SK-N-SH treated with all-trans-retinoic acid at 6 μM for 48 hours (cell line): ENCODE measurements around the gene LRBA.

Experiments used
- ATAC-seq: fragments of 200-7000 bp; cut with Tn5 transposase; 3 replicates; pipeline ENCODE4 v1.9.1; 2020; ENCODE audit warnings: mild to moderate bottlenecking, moderate library complexity
- ARNTL ChIP-seq: fragments of 450-650 bp; formaldehyde crosslinking; IDR thresholded peaks from 2 replicates; pipeline ENCODE4 v1.5.0; 2020; ENCODE audit warnings: low read depth, mild to moderate bottlenecking, moderate library complexity, borderline replicate concordance
- CSDC2 ChIP-seq: fragments of 250-450 bp; sonication (Bioruptor Pico); IDR thresholded peaks from 2 replicates; pipeline ENCODE4 v1.5.0; 2020; ENCODE audit warnings: mild to moderate bottlenecking, moderate library complexity
- ESRRG ChIP-seq: fragments of 250-450 bp; sonication (Bioruptor Pico); IDR thresholded peaks from 2 replicates; pipeline ENCODE4 v1.6.1; 2021; ENCODE audit warnings: mild to moderate bottlenecking
- GLIS3 ChIP-seq: fragments of 250-450 bp; sonication (Bioruptor Pico); IDR thresholded peaks from 2 replicates; pipeline ENCODE4 v1.5.0; 2020; ENCODE audit warnings: mild to moderate bottlenecking, moderate library complexity
- ISL1 ChIP-seq: fragments of 250-450 bp; sonication (Bioruptor Pico); IDR thresholded peaks from 2 replicates; pipeline ENCODE4 v2.1.2; 2022; ENCODE audit warnings: mild to moderate bottlenecking, moderate library complexity
- OSR1 ChIP-seq: fragments of 250-450 bp; sonication (Bioruptor Pico); IDR thresholded peaks from 2 replicates; pipeline ENCODE4 v1.8.0; 2022; ENCODE audit warnings: moderate library complexity, mild to moderate bottlenecking, inconsistent platforms
- PPARA ChIP-seq: fragments of 250-450 bp; sonication (Bioruptor Pico); IDR thresholded peaks from 2 replicates; pipeline ENCODE4 v1.5.0; 2020; ENCODE audit warnings: mild to moderate bottlenecking, borderline replicate concordance
- RARB ChIP-seq: fragments of 250-450 bp; sonication (Bioruptor Pico); IDR thresholded peaks from 2 replicates; pipeline ENCODE4 v1.8.0; 2021; ENCODE audit warnings: mild to moderate bottlenecking, moderate library complexity
- ZFP30 ChIP-seq: fragments of 450-650 bp; formaldehyde crosslinking; IDR thresholded peaks from 2 replicates; pipeline ENCODE4 v1.5.0; 2022; ENCODE audit warnings: mild to moderate bottlenecking, moderate library complexity
- ZNF565 ChIP-seq: fragments of 450-650 bp; formaldehyde crosslinking; conservative IDR thresholded peaks from 2 replicates; pipeline ENCODE4 v1.5.0; 2020; ENCODE audit warnings: low read depth, mild to moderate bottlenecking, moderate library complexity
- ZNF70 ChIP-seq: fragments of 450-650 bp; formaldehyde crosslinking; IDR thresholded peaks from 2 replicates; pipeline ENCODE4 v1.5.0; 2020; ENCODE audit warnings: mild to moderate bottlenecking, moderate library complexity
- ZNF8 ChIP-seq: fragments of 450-650 bp; formaldehyde crosslinking; IDR thresholded peaks from 2 replicates; pipeline ENCODE4 v1.5.0; 2020; ENCODE audit warnings: mild to moderate bottlenecking, moderate library complexity
- TF ChIP-seq, protein P1 (sequence below): fragments of 250-450 bp; sonication (Bioruptor Pico); IDR thresholded peaks from 2 replicates; pipeline ENCODE4 v1.8.0; 2020; ENCODE audit warnings: mild to moderate bottlenecking, moderate library complexity, borderline replicate concordance
- TF ChIP-seq, protein P2 (sequence below): fragments of 250-450 bp; sonication (Bioruptor Pico); IDR thresholded peaks from 2 replicates; pipeline ENCODE4 v1.5.0; 2020; ENCODE audit warnings: mild to moderate bottlenecking, moderate library complexity
- TF ChIP-seq, protein P3 (sequence below): fragments of 250-450 bp; sonication (Bioruptor Pico); IDR thresholded peaks from 2 replicates; pipeline ENCODE4 v1.5.1; 2020; ENCODE audit warnings: low read depth, mild to moderate bottlenecking, moderate library complexity
- TF ChIP-seq, protein P4 (sequence below): fragments of 250-450 bp; sonication (Bioruptor Pico); IDR thresholded peaks from 2 replicates; pipeline ENCODE4 v1.8.0; 2021; ENCODE audit warnings: low read depth, mild to moderate bottlenecking, moderate library complexity, borderline replicate concordance
- TF ChIP-seq, protein P5 (sequence below): fragments of 250-450 bp; sonication (Bioruptor Pico); IDR thresholded peaks from 2 replicates; pipeline ENCODE4 v1.5.1; 2021; ENCODE audit warnings: mild to moderate bottlenecking, moderate library complexity

The LRBA gene

DNA sequence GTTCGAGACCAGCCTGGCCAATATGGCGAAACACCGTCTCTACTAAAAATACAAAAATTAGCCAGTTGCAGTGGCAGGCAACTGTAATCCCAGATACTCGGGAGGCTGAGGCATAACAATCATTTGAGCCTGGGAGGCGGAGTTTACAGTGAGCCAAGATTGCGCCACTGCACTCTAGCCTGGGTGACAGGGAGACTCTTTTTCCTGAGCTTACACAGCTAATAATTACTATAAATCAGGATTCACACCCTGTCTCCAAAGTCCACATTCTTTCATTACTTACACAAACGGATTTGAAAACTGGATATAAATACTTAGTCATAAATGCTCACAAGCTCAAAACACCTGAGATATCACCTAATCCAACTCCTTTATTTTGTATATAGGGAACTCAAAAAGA, 151.6 kb downstream of the LRBA start:
- ATAC-seq: no peak
- TF ChIP-seq ESRRG (CRISPR knock-in tag): no peak
- no peak for TF ChIP-seq RARB
- TF ChIP-seq GLIS3 (CRISPR knock-in tag): no peak
- no peak for TF ChIP-seq ZNF8

DNA sequence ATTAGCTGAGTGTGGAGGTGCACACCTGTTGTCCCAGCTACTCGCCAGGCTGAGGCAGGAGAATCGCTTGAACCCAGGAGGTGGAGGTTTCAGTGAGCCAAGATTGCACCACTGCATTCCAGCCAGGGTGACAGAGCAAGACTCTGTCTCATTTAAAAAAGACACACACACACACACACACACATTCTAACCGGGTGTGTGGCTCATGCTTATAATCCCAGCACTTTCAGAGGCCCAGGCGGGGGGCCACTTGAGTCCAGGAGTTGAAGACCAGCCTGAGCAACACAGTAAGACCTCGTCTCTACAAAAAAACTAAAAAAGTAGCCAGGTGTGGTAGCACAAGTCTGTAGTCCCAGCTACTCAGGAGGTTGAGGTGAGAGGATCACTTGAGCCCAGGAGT, 152.3 kb downstream of the LRBA start:
- ATAC-seq: no peak
- TF ChIP-seq ZNF8 (no peak), ZNF70 (no peak), CSDC2 (CRISPR knock-in tag) (no peak)
- TF ChIP-seq, protein P1, sequence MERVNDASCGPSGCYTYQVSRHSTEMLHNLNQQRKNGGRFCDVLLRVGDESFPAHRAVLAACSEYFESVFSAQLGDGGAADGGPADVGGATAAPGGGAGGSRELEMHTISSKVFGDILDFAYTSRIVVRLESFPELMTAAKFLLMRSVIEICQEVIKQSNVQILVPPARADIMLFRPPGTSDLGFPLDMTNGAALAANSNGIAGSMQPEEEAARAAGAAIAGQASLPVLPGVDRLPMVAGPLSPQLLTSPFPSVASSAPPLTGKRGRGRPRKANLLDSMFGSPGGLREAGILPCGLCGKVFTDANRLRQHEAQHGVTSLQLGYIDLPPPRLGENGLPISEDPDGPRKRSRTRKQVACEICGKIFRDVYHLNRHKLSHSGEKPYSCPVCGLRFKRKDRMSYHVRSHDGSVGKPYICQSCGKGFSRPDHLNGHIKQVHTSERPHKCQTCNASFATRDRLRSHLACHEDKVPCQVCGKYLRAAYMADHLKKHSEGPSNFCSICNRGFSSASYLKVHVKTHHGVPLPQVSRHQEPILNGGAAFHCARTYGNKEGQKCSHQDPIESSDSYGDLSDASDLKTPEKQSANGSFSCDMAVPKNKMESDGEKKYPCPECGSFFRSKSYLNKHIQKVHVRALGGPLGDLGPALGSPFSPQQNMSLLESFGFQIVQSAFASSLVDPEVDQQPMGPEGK (CRISPR knock-in tag): no peak
- TF ChIP-seq, protein P2, sequence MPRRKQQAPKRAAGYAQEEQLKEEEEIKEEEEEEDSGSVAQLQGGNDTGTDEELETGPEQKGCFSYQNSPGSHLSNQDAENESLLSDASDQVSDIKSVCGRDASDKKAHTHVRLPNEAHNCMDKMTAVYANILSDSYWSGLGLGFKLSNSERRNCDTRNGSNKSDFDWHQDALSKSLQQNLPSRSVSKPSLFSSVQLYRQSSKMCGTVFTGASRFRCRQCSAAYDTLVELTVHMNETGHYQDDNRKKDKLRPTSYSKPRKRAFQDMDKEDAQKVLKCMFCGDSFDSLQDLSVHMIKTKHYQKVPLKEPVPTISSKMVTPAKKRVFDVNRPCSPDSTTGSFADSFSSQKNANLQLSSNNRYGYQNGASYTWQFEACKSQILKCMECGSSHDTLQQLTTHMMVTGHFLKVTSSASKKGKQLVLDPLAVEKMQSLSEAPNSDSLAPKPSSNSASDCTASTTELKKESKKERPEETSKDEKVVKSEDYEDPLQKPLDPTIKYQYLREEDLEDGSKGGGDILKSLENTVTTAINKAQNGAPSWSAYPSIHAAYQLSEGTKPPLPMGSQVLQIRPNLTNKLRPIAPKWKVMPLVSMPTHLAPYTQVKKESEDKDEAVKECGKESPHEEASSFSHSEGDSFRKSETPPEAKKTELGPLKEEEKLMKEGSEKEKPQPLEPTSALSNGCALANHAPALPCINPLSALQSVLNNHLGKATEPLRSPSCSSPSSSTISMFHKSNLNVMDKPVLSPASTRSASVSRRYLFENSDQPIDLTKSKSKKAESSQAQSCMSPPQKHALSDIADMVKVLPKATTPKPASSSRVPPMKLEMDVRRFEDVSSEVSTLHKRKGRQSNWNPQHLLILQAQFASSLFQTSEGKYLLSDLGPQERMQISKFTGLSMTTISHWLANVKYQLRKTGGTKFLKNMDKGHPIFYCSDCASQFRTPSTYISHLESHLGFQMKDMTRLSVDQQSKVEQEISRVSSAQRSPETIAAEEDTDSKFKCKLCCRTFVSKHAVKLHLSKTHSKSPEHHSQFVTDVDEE (CRISPR knock-in tag): no peak
- TF ChIP-seq, protein P3, sequence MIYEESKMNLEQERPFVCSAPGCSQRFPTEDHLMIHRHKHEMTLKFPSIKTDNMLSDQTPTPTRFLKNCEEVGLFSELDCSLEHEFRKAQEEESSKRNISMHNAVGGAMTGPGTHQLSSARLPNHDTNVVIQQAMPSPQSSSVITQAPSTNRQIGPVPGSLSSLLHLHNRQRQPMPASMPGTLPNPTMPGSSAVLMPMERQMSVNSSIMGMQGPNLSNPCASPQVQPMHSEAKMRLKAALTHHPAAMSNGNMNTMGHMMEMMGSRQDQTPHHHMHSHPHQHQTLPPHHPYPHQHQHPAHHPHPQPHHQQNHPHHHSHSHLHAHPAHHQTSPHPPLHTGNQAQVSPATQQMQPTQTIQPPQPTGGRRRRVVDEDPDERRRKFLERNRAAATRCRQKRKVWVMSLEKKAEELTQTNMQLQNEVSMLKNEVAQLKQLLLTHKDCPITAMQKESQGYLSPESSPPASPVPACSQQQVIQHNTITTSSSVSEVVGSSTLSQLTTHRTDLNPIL (CRISPR knock-in tag): no peak
- TF ChIP-seq, protein P4, sequence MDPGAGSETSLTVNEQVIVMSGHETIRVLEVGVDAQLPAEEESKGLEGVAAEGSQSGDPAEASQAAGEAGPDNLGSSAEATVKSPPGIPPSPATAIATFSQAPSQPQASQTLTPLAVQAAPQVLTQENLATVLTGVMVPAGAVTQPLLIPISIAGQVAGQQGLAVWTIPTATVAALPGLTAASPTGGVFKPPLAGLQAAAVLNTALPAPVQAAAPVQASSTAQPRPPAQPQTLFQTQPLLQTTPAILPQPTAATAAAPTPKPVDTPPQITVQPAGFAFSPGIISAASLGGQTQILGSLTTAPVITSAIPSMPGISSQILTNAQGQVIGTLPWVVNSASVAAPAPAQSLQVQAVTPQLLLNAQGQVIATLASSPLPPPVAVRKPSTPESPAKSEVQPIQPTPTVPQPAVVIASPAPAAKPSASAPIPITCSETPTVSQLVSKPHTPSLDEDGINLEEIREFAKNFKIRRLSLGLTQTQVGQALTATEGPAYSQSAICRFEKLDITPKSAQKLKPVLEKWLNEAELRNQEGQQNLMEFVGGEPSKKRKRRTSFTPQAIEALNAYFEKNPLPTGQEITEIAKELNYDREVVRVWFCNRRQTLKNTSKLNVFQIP (CRISPR knock-in tag): no peak

DNA sequence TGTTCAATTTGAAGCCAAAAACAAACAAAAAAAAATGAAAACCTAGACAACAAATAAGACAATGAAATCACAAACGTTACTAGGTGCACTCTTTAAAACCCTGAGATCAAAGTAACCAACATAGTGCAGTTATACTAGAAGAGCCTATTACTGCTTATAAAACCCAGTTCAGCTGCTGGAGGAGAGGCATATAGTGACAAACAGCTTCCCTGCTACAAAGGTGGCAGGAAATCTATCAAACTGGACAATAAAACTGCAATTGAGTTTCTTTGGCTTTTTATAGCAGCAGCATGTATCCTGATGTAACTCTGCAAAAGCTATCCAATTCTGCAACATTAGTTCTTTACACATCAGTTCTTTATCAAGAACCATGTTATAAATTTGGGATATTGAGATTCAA, 155.6 kb downstream of the LRBA start:
- no peak for ATAC-seq
- TF ChIP-seq, protein P5, sequence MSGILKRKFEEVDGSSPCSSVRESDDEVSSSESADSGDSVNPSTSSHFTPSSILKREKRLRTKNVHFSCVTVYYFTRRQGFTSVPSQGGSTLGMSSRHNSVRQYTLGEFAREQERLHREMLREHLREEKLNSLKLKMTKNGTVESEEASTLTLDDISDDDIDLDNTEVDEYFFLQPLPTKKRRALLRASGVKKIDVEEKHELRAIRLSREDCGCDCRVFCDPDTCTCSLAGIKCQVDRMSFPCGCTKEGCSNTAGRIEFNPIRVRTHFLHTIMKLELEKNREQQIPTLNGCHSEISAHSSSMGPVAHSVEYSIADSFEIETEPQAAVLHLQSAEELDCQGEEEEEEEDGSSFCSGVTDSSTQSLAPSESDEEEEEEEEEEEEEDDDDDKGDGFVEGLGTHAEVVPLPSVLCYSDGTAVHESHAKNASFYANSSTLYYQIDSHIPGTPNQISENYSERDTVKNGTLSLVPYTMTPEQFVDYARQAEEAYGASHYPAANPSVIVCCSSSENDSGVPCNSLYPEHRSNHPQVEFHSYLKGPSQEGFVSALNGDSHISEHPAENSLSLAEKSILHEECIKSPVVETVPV (CRISPR knock-in tag): no peak
- TF ChIP-seq, protein P2 (CRISPR knock-in tag): no peak
- no peak for TF ChIP-seq ESRRG (CRISPR knock-in tag)
- TF ChIP-seq ZNF565 (CRISPR knock-in tag): no peak
- TF ChIP-seq ZFP30 (CRISPR knock-in tag): no peak
- TF ChIP-seq PPARA (CRISPR knock-in tag): no peak
- TF ChIP-seq ARNTL (CRISPR knock-in tag): no peak
- TF ChIP-seq, protein P1 (CRISPR knock-in tag): no peak
- no peak for TF ChIP-seq OSR1
- no peak for TF ChIP-seq ISL1 (CRISPR knock-in tag)
